Gastrocnemius medialis (tissue), 4 donors: ENCODE data around the gene RPL29. TPM values are rescaled to one million over a fixed set of nuclear protein-coding genes. Genes with fewer than 3 reads are reported as not detected.

Experiments
- ATAC-seq, 2 donors: fragments of 150-250 bp; one replicate each; pipeline ENCODE4 v1.9.1; 2016
- DNase-seq, 2 donors: peaks; one replicate each; pipeline ENCODE4 v3.0.0-alpha.2; 2019
- H3K27ac ChIP-seq, 4 donors: fragments of 200-600 bp; sonication (generic); 1 replicate in 1 of 4; 2 replicates in 3 of 4; pipeline ENCODE4 v1.5.1; 2016 to 2018; ENCODE audit warnings: mild to moderate bottlenecking in 2 of 4, moderate library complexity in 1 of 4
- H3K27me3 ChIP-seq, 3 donors: fragments of 200-600 bp; sonication (generic) in 2 of 3; 1 replicate in 1 of 3; 2 replicates in 2 of 3; pipeline versions ENCODE4 v1.5.1 to v1.6.0; 2016 to 2019; ENCODE audit warnings: mild to moderate bottlenecking in 1 of 3, moderate library complexity in 1 of 3
- H3K36me3 ChIP-seq, 2 donors: fragments of 200-600 bp; sonication (generic) in 1 of 2; one replicate each; pipeline ENCODE4 v1.5.1; 2017 to 2018
- H3K4me1 ChIP-seq, 2 donors: fragments of 200-600 bp; sonication (generic) in 1 of 2; one replicate each; pipeline ENCODE4 v1.5.1; 2016 to 2017; ENCODE audit warnings: mild to moderate bottlenecking in 2 of 2
- H3K4me3 ChIP-seq, 4 donors: fragments of 200-600 bp; sonication (generic) in 3 of 4; 1 replicate in 1 of 4; 2 replicates in 3 of 4; pipeline ENCODE4 v1.5.1; 2016 to 2019; ENCODE audit warnings: mild to moderate bottlenecking in 2 of 4
- H3K9me3 ChIP-seq, 3 donors: fragments of 200-600 bp; sonication (generic) in 2 of 3; 1 replicate in 1 of 3; 2 replicates in 2 of 3; pipeline ENCODE4 v1.5.1; 2016 to 2019
- CTCF ChIP-seq, 5 experiments: fragments of 450-650 bp in 3 of 5; fragments of 200-600 bp in 2 of 5; sonication (generic) in 2 of 5; IDR thresholded peaks in 4 of 5; conservative IDR thresholded peaks in 1 of 5; 1 replicate in 4 of 5; 2 replicates in 1 of 5; pipeline ENCODE4 v1.5.1; 2016 to 2019; ENCODE audit warnings: antibody characterized with exemption in 5 of 5, mild to moderate bottlenecking in 3 of 5, moderate library complexity in 3 of 5
- POLR2A ChIP-seq, 2 donors: fragments of 450-650 bp; IDR thresholded peaks; one replicate each; pipeline ENCODE4 v1.6.1; 2017; ENCODE audit warnings: antibody characterized with exemption in 2 of 2, mild to moderate bottlenecking in 2 of 2, moderate library complexity in 2 of 2
- in situ Hi-C, 4 donors: fragments of 200-750 bp; cut with MboI; loops; one replicate each; pipeline versions ENCODE4 v1.15.0 to v1.8.0; 2017; ENCODE audit warnings: low sequenced_read_pairs in 4 of 4
- intact Hi-C: fragments of 100-400 bp; cut with DNase I; formaldehyde crosslinking; loops from one replicate; pipeline ENCODE4 v1.15.1; 2023; ENCODE audit warnings: low total_unique reads
- total RNA-seq, 4 donors: library from RNA; depleted of rRNA; stranded (reverse); fragments of >200 nt; gene quantifications; one replicate each; pipeline versions ENCODE4 v1.1.0 to v1.2.3, GENCODE V29; 2016

RPL29 gene
- total RNA-seq, 4 donors from 2014 or later, result 1,885 to 2,483 (median 2,154) TPM

DNA sequence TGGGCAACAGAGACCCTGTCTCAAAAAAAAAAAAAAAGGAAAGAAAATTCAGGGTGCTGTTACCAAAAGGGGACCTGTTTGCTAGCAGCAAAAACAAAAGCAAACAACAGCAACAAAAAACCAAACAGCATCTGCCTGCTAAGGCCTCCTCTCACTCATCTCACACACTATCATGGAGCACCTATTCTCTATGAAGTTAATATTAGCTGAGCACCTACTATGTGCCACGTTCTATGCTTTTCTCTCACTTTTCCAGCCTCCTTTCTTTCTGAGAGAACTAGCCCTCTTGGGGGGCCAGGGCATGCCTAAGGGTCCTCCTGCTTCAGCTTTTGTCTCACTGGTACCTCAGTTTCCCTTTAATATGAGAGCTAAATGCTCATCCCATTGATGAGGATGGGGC lies 41.0 kb downstream of the RPL29 start:
- TF ChIP-seq POLR2A (IDR thresholded peaks at IDR 0.05) (no peak), CTCF (IDR thresholded peaks at IDR 0.05 in 4 of 5, conservative IDR thresholded peaks at IDR 0.05 in 1 of 5) (no peak)
- Histone ChIP-seq H3K4me1 (peaks cover 10 to 18% of the 10 kb centered on the region in 2 donors), H3K9me3 (no peaks in the 10 kb centered on the region), H3K27ac (no peak overlapping the region), H3K27me3 (no peaks in the 10 kb centered on the region), H3K4me3 (no peak overlapping the region), H3K36me3 (peaks cover 0 to 21% of the 10 kb centered on the region in 2 donors)
- no peak for DNase-seq
- intact Hi-C loops, result no loop called here
- in situ Hi-C loops, result no loop called here
- no peak for ATAC-seq

GRCh38 chr3:51954105-51954504 lies 41.6 kb downstream of the RPL29 start:
- TF ChIP-seq CTCF (IDR thresholded peaks at IDR 0.05 in 4 of 5, conservative IDR thresholded peaks at IDR 0.05 in 1 of 5) (no peak), POLR2A (IDR thresholded peaks at IDR 0.05) (no peak)
- intact Hi-C loops, result no loop called here
- Histone ChIP-seq H3K4me1 (peaks cover 10 to 18% of the 10 kb centered on the region in 2 donors), H3K4me3 (no peak overlapping the region), H3K27ac (no peak overlapping the region), H3K27me3 (no peaks in the 10 kb centered on the region), H3K36me3 (peaks cover 0 to 18% of the 10 kb centered on the region in 2 donors), H3K9me3 (no peaks in the 10 kb centered on the region)
- no peak for ATAC-seq
- in situ Hi-C loops, result no loop called here
- no peak for DNase-seq

- Histone ChIP-seq H3K27me3 (no peaks in the 10 kb centered on the region), H3K27ac (no peak overlapping the region), H3K9me3 (no peaks in the 10 kb centered on the region), H3K4me1 (peaks cover 10 to 18% of the 10 kb centered on the region in 2 donors), H3K4me3 (no peak overlapping the region), H3K36me3 (peaks cover 0 to 16% of the 10 kb centered on the region in 2 donors)
- DNase-seq (no peak), ATAC-seq (no peak)
- no peak for TF ChIP-seq CTCF (IDR thresholded peaks at IDR 0.05 in 4 of 5, conservative IDR thresholded peaks at IDR 0.05 in 1 of 5)
- no peak for TF ChIP-seq POLR2A (IDR thresholded peaks at IDR 0.05)
- in situ Hi-C loops, result no loop called here
- intact Hi-C loops, result no loop called here
Observed at GRCh38 chr3:51953445-51953844, 42.2 kb downstream of the RPL29 start.

DNA sequence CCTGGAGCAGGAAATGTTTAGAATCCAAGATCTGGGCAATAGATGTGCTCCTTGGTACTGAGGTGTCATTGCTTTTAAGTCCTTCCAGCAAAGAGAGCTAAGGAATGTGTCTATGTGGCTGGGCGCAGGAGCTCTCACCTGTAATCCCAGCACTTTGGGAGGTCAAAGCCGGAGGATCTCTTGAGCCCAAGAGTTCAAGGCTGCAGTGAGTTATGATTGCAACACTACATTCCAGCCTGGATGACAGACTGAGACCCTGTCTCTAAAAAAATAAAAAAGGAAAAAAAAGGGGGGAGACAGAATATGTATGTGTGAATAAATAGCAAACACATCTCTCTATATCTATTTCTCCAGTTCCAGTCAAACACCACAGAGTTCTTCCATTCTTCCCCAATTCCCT lies 44.8 kb downstream of the RPL29 start:
- no peaks in the 10 kb centered on the region for H3K27me3 ChIP-seq

More for the DNA sequence above, 44.8 kb downstream of the RPL29 start:
- Histone ChIP-seq H3K4me1 (peaks cover 9 to 10% of the 10 kb centered on the region in 2 donors), H3K4me3 (no peak overlapping the region), H3K9me3 (no peaks in the 10 kb centered on the region), H3K36me3 (peaks cover 0 to 17% of the 10 kb centered on the region in 2 donors), H3K27ac (no peak overlapping the region)
- in situ Hi-C loops (no loop called here), intact Hi-C loops (no loop called here)
- ATAC-seq (no peak), DNase-seq (no peak)
- no peak for TF ChIP-seq CTCF (IDR thresholded peaks at IDR 0.05 in 4 of 5, conservative IDR thresholded peaks at IDR 0.05 in 1 of 5)
- TF ChIP-seq POLR2A (IDR thresholded peaks at IDR 0.05), result no peak
